ENCODE measurements around the gene RIGI.

Gene RIGI

DNA sequence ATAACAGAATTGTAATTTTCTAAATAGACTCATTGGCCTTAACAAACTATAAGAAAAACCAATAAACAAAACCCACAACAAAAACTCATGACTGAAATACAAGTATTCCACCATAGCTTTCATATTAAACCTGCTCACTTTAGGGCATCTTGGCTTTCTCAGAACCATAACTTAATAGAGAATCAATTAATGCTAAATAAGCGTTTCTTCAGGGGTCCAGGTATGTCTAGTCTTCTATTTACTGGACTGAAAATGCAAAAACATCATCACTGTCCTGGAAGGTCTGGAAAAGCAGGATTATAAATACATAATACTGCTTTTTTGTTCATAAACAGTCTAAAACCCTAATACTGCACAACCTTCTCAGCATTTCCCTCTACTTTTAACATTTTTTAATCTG is 19.9 kb upstream of the RIGI start:
- no peaks in the 10 kb centered on the region for H3K9me3 ChIP-seq

DNA sequence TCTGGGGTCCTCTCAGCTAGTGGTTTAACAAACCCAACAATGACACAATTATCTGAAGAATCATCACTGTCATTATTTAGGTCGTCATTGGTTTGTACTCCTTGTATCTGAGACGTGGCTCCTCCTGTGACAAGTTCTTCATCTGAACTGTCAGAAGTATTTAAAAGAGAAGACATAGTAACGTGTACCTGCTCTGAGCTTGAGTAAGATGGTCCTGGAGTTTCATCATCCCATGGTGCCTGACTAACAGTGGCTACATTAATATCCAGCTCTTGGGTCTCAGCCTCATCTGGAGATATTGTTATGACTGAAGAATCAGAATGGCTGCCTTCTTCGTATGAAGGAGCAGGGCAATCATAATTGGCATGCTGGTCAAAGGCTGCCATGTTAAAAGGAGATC is 17.1 kb upstream of the RIGI start:
- no peak overlapping the region for H3K27ac ChIP-seq
- TF ChIP-seq, protein P1, sequence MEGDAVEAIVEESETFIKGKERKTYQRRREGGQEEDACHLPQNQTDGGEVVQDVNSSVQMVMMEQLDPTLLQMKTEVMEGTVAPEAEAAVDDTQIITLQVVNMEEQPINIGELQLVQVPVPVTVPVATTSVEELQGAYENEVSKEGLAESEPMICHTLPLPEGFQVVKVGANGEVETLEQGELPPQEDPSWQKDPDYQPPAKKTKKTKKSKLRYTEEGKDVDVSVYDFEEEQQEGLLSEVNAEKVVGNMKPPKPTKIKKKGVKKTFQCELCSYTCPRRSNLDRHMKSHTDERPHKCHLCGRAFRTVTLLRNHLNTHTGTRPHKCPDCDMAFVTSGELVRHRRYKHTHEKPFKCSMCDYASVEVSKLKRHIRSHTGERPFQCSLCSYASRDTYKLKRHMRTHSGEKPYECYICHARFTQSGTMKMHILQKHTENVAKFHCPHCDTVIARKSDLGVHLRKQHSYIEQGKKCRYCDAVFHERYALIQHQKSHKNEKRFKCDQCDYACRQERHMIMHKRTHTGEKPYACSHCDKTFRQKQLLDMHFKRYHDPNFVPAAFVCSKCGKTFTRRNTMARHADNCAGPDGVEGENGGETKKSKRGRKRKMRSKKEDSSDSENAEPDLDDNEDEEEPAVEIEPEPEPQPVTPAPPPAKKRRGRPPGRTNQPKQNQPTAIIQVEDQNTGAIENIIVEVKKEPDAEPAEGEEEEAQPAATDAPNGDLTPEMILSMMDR (IDR thresholded peaks at IDR 0.05) = no peak
- no peaks in the 10 kb centered on the region for H3K9me3 ChIP-seq
- no peak overlapping the region for H3K4me3 ChIP-seq
- DNase-seq = no peak
- intact Hi-C loops (cut with DNase I; ENCODE audit: low total_unique reads) = no loop called here
- H3K36me3 ChIP-seq = peaks cover 10 to 25% (median 21%) of the 10 kb centered on the region in 3 donors
- H3K4me1 ChIP-seq = peaks cover 0 to 22% (median 0%) of the 10 kb centered on the region in 4 donors
- H3K27me3 ChIP-seq = no peaks in the 10 kb centered on the region

More for the DNA sequence above, 19.9 kb upstream of the RIGI start:
- H3K4me3 ChIP-seq = no peak overlapping the region
- H3K27ac ChIP-seq = no peak overlapping the region
- peaks cover 10 to 21% (median 20%) of the 10 kb centered on the region in 3 donors for H3K36me3 ChIP-seq
- intact Hi-C loops (cut with DNase I; ENCODE audit: low total_unique reads) = no loop called here
- TF ChIP-seq, protein P1 (IDR thresholded peaks at IDR 0.05) = no peak
- H3K27me3 ChIP-seq = no peaks in the 10 kb centered on the region
- no peak for DNase-seq
- H3K4me1 ChIP-seq = peaks cover 0 to 40% (median 11%) of the 10 kb centered on the region in 4 donors

DNA sequence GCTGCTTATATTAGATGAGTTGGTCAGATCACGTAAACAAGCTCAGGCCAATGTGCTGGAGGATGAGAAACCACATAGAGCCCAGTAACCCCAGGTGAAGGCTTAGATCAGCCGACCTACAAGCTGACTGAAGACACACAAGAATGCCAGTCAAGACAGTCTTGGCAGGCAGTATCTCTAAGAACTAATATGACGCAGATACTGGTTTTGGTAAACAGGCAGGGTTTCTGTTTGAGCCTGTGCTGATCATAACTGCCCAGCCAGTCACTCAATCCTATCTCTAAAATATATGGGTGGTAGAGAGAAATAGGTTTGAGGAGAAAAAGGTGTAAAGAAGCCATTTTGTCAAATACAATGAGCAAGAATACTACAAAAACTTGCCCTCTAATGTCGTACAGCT is 7.8 kb upstream of the RIGI start:
- no peaks in the 10 kb centered on the region for H3K36me3 ChIP-seq
- no peak overlapping the region for H3K27ac ChIP-seq
- H3K4me1 ChIP-seq = no peaks in the 10 kb centered on the region
- intact Hi-C loops (cut with DNase I; ENCODE audit: low total_unique reads) = no loop called here
- H3K27me3 ChIP-seq = no peaks in the 10 kb centered on the region
- TF ChIP-seq, protein P1 (IDR thresholded peaks at IDR 0.05) = no peak
- peaks cover 0 to 2% (median 0%) of the 10 kb centered on the region in 3 donors for H3K9me3 ChIP-seq
- no peak overlapping the region for H3K4me3 ChIP-seq
- DNase-seq = no peak

GRCh38 chr9:32533336-32533735 is 7.3 kb upstream of the RIGI start:
- H3K9me3 ChIP-seq = peaks cover 0 to 2% (median 0%) of the 10 kb centered on the region in 3 donors
- no peak overlapping the region for H3K27ac ChIP-seq
- intact Hi-C loops (cut with DNase I; ENCODE audit: low total_unique reads) = no loop called here
- H3K4me1 ChIP-seq = no peaks in the 10 kb centered on the region
- no peaks in the 10 kb centered on the region for H3K27me3 ChIP-seq
- no peak for DNase-seq
- no peaks in the 10 kb centered on the region for H3K36me3 ChIP-seq
- TF ChIP-seq, protein P1 (IDR thresholded peaks at IDR 0.05) = no peak
- H3K4me3 ChIP-seq = no peak overlapping the region

- Histone ChIP-seq H3K27ac (peak overlapping the region; percentile 82 to 85), H3K27me3 (no peaks in the 10 kb centered on the region), H3K9me3 (peaks cover 0 to 2% (median 0%) of the 10 kb centered on the region in 3 donors), H3K36me3 (no peaks in the 10 kb centered on the region), H3K4me1 (peaks cover 0 to 36% (median 15%) of the 10 kb centered on the region in 4 donors), H3K4me3 (peak overlapping the region; percentile 61 to 62)
- TF ChIP-seq, protein P1 (IDR thresholded peaks at IDR 0.05) = no peak
- intact Hi-C loops (cut with DNase I; ENCODE audit: low total_unique reads) = no loop called here
- no peak for DNase-seq
Observed at GRCh38 chr9:32526707-32527048, 682 bp upstream of the RIGI start.

GRCh38 chr9:32525709-32526030 is 326 bp downstream of the RIGI start:
- no peaks in the 10 kb centered on the region for H3K27me3 ChIP-seq
- H3K4me1 ChIP-seq = peaks cover 0 to 36% (median 15%) of the 10 kb centered on the region in 4 donors
- H3K4me3 ChIP-seq = peak overlapping the region; percentile 61 to 62
- no peak for DNase-seq
- TF ChIP-seq, protein P1 (IDR thresholded peaks at IDR 0.05) = no peak
- intact Hi-C loops (cut with DNase I; ENCODE audit: low total_unique reads) = no loop called here
- H3K9me3 ChIP-seq = no peaks in the 10 kb centered on the region
- no peaks in the 10 kb centered on the region for H3K36me3 ChIP-seq
- peak overlapping the region; percentile 82 to 85 for H3K27ac ChIP-seq

Data from tibial artery (tissue), 4 donors.